Measurements from ENCODE around the gene SLC25A38. TPM values are rescaled to one million over a fixed set of nuclear protein-coding genes. Genes with fewer than 3 reads are reported as not detected.

SLC25A38 gene, protein sequence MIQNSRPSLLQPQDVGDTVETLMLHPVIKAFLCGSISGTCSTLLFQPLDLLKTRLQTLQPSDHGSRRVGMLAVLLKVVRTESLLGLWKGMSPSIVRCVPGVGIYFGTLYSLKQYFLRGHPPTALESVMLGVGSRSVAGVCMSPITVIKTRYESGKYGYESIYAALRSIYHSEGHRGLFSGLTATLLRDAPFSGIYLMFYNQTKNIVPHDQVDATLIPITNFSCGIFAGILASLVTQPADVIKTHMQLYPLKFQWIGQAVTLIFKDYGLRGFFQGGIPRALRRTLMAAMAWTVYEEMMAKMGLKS
- total RNA-seq = 10.0 and 14.9 TPM in 2 replicates

DNA sequence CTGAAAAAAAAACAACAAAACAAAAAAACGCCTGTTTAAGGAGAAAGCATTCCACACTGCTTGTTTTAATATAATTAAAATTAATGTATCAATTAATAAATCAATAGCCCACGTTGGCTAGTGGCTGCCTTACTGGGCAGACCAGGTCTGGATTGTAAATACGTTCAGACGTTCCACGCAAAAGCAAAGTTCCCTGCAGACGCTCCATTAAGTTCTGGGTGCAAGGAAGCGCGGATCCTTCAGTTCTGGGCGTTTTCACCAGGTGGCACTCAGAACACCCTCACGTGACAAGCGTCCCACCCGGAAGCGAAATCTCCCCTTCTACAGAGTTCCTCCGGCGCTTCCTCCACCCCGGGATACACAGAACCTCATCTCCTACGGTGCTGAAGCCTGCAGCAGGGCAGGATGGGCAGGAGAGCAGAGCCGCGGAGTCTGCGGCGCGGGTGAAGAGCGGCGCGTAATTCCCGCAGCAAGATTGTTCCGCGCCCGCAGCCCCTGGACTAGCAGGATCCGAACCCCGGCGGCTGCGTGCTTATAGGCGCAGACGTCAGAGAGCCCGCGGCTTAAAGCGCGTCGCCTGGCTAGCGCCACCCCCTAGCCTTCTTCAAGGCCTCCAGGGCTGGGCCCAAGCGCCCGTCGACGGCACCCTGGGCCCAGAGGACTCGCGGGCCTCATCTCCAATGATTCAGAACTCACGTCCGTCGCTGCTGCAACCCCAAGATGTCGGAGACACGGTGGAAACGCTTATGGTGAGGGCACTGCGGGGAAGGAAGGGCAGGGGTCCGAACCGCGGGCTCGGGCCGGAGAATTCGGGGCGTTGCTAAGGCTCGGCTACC, at the start of gene SLC25A38:
SLC25A38 (plus strand) TSS at position 326 of the 836 bp plus-strand sequence; CDS start at position 681, 355 bp downstream.

DNA sequence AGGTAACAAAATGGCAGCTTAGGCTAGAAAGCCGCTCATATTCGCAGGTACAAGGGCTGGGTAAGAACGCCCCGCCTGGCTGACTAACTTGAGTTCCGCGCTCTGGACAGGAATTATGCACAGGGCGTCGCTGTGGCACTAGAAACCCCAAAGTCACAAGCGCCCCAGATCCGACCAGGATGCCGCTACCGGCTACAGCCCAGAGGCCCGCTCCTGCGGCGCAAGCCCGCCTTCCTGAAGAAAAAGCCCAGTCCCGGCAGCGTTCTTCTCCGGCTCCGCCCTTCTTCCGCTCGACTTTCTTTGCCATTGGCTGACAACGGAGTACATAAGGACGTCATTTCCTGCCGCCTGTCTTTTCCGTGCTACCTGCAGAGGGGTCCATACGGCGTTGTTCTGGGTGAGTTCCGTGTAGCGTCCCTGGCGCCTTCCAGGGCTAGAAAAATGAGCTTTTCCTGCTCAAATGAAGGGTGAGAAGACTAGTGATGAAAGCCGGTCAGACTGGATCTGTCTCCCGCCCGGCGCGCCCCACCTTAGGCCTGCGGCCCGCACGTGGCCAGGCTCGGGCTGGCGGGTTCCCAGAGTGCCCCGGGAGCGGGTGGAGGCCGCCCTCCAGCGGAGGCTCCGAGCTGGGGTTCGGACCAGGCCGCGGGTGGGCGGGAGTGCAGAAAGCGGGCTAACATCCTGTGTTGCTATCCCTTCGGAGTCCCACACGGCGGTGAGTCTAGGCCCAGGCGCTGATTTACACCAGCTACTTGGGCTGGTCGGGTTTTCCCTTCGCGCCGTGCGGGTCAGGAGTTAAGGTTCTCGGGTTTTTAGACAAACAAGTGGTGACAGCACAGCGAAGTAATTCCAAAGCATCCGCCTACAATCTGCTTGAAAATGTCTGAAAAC, 23.4 kb downstream of the SLC25A38 start, which contains the start of gene RPSA:
RPSA (plus strand) TSS at position 353 of the 891 bp plus-strand sequence. CDS start 934 bp downstream, outside the sequence.

Other genes with a start within 250 kb of the SLC25A38 start
- gene CSRNP1, start 229.8 kb upstream of the SLC25A38 start, total RNA-seq = 8.6 and 13.1 TPM in 2 replicates
- not detected in 2 replicates for gene XIRP1, start 190.8 kb upstream of the SLC25A38 start, total RNA-seq
- gene CX3CR1, start 103.3 kb upstream of the SLC25A38 start, total RNA-seq = not detected in 2 replicates
- not detected in 2 replicates for gene CCR8, start 53.7 kb upstream of the SLC25A38 start, total RNA-seq
- 1,015 and 1,160 TPM in 2 replicates for gene RPSA, start 23.4 kb downstream of the SLC25A38 start, total RNA-seq
- under 0.01 TPM in 2 replicates for gene MOBP, start 84.3 kb downstream of the SLC25A38 start, total RNA-seq

All from bladder microvascular endothelial cell (primary cell).